Hepatocyte (in vitro differentiated cells): ENCODE results near the gene SOWAHA. TPM values are rescaled to one million over a fixed set of nuclear protein-coding genes. Genes with fewer than 3 reads are reported as not detected.

Experiments
- DNase-seq: peaks from one replicate; pipeline ENCODE4 v3.0.0-alpha.2; 2016; ENCODE audit warnings: low spot score
- H2AFZ ChIP-seq: fragments of 200-600 bp; sonication (generic); 2 replicates; pipeline ENCODE4 v1.6.0; 2016; ENCODE audit warnings: antibody characterized with exemption, mild to moderate bottlenecking
- H3K27ac ChIP-seq: fragments of 200-600 bp; sonication (generic); 2 replicates; pipeline ENCODE4 v1.5.1; 2016; ENCODE audit warnings: mild to moderate bottlenecking
- H3K27me3 ChIP-seq: fragments of 200-600 bp; sonication (generic); 2 replicates; pipeline ENCODE4 v1.6.1; 2016
- H3K36me3 ChIP-seq: fragments of 200-600 bp; sonication (generic); replicated peaks from 2 replicates; pipeline ENCODE4 v1.5.1; 2016; ENCODE audit warnings: low read depth; ENCODE audit not compliant: insufficient read depth
- H3K4me1 ChIP-seq: fragments of 200-600 bp; sonication (generic); 2 replicates; pipeline ENCODE4 v1.5.1; 2016; ENCODE audit warnings: mild to moderate bottlenecking, moderate library complexity; ENCODE audit not compliant: insufficient read depth
- H3K4me2 ChIP-seq: fragments of 200-600 bp; sonication (generic); 2 replicates; pipeline ENCODE4 v1.6.0; 2016
- H3K4me3 ChIP-seq: fragments of 200-600 bp; sonication (generic); 2 replicates; pipeline ENCODE4 v1.5.1; 2016; ENCODE audit warnings: mild to moderate bottlenecking
- H3K79me2 ChIP-seq: fragments of 200-600 bp; sonication (generic); 2 replicates; pipeline ENCODE4 v1.6.0; 2017; ENCODE audit warnings: mild to moderate bottlenecking
- H3K9me2 ChIP-seq: fragments of 200-600 bp; sonication (generic); replicated peaks from 2 replicates; pipeline ENCODE4 v1.6.0; 2017; ENCODE audit warnings: mild to moderate bottlenecking; ENCODE audit not compliant: insufficient read depth
- H3K9me3 ChIP-seq: fragments of 200-600 bp; sonication (generic); 2 replicates; pipeline ENCODE4 v1.5.1; 2016; ENCODE audit warnings: low read depth, mild to moderate bottlenecking
- H4K20me1 ChIP-seq: fragments of 200-600 bp; sonication (generic); 2 replicates; pipeline ENCODE4 v1.6.0; 2016; ENCODE audit warnings: mild to moderate bottlenecking; ENCODE audit not compliant: insufficient read depth, poor library complexity, severe bottlenecking
- EZH2 ChIP-seq: fragments of 200-600 bp; sonication (generic); IDR thresholded peaks from 2 replicates; pipeline ENCODE4 v1.6.1; 2016; ENCODE audit warnings: antibody characterized with exemption, mild to moderate bottlenecking, borderline replicate concordance
- EZH2phosphoT487 ChIP-seq: fragments of 200-600 bp; sonication (generic); IDR thresholded peaks from one replicate; pipeline ENCODE4 v1.6.1; 2018; ENCODE audit warnings: antibody characterized with exemption, mild to moderate bottlenecking, low read depth, moderate library complexity; ENCODE audit not compliant: unreplicated experiment, severe bottlenecking
- WGBS: methylation state at CpG from one replicate; pipeline ENCODE4 v1.1.6; 2016; ENCODE audit warnings: low lambda C conversion rate; ENCODE audit errors: missing lambda C conversion rate; 5-methylcytosine and 5-hydroxymethylcytosine counted together
- polyA plus RNA-seq: library from polyadenylated mRNA; unstranded; fragments of >200 nt; fragmentation: Nextera tagmentation; extraction: Ambion mirVana; gene quantifications from 2 replicates; pipeline ENCODE4 v1.2.1, GENCODE V29; 2016
- total RNA-seq: library from RNA; depleted of rRNA; stranded (reverse); fragments of >200 nt; gene quantifications from 2 replicates; pipeline ENCODE4 v1.2.3, GENCODE V29; 2014
- TF ChIP-seq, protein P1 (sequence below): fragments of 200-600 bp; sonication (generic); IDR thresholded peaks from 2 replicates; pipeline ENCODE4 v1.5.1; 2016; ENCODE audit warnings: antibody characterized with exemption, mild to moderate bottlenecking; ENCODE audit not compliant: poor library complexity

The SOWAHA gene
- total and polyA plus RNA-seq, 2 experiments from 2014 or later: 6.8 to 11.4 TPM

DNA sequence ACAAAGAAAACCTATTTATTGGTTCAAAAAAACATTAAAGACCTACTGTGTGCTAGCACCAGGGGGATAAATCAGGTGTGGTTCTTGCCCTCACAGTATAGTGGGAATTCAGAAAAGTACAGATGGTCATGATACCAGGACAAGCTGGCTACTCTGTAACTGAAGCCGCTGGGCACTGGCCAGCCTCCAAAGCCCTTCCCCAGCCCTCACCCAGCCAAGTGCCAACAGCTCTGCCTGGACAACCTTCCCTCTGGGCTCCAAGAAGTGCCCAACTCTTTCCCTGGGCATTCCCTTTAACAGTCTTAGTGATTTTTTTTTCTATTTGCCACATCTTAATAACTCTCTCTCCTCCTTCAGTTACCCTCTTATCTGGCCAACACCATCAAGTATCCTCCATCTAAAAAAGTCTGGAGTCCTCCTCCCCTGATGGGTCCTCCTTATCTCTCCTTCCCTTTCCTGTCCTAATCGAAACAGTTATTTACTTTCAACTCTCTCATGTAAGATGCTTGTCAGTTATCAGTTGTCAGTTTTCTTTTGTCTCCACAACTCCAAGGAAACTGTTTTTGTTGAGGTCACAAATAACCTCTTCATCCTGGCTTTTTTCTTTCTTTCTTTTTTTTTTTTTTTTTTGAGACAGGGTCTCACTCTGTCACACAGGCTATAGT, 22.8 kb upstream of the SOWAHA start:
- no peak for TF ChIP-seq EZH2phosphoT487
- TF ChIP-seq EZH2: no peak
- TF ChIP-seq, protein P1, sequence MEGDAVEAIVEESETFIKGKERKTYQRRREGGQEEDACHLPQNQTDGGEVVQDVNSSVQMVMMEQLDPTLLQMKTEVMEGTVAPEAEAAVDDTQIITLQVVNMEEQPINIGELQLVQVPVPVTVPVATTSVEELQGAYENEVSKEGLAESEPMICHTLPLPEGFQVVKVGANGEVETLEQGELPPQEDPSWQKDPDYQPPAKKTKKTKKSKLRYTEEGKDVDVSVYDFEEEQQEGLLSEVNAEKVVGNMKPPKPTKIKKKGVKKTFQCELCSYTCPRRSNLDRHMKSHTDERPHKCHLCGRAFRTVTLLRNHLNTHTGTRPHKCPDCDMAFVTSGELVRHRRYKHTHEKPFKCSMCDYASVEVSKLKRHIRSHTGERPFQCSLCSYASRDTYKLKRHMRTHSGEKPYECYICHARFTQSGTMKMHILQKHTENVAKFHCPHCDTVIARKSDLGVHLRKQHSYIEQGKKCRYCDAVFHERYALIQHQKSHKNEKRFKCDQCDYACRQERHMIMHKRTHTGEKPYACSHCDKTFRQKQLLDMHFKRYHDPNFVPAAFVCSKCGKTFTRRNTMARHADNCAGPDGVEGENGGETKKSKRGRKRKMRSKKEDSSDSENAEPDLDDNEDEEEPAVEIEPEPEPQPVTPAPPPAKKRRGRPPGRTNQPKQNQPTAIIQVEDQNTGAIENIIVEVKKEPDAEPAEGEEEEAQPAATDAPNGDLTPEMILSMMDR: no peak
- no peak for DNase-seq

DNA sequence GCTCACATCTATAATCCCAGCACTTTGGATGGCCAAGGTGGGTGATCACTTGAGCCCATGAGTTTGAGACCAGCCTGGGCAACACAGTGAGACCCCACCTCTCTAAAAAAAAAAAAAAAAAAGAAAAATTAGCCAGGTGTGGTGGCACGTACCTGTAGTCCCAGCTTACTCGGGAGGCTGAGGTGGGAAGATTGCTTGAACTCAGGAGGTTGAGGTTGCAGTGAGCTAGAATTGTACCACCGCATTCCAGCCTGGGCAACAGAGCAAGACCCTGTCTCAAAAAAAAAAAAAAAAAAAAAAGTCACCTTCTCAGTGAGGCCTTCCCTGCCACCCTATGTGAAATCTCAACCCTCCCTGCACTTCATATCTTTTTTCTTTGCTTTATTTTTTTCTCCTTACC, 22.1 kb upstream of the SOWAHA start:
- H3K79me2 ChIP-seq: no peaks in the 10 kb centered on the region
- H3K4me3 ChIP-seq: no peak overlapping the region
- DNase-seq: no peak
- no peak overlapping the region for H3K27ac ChIP-seq
- H3K36me3 ChIP-seq: no peaks in the 10 kb centered on the region
- H2AFZ ChIP-seq: no peak overlapping the region
- H3K9me3 ChIP-seq: no peaks in the 10 kb centered on the region
- H4K20me1 ChIP-seq: no peaks in the 10 kb centered on the region
- no peaks in the 10 kb centered on the region for H3K27me3 ChIP-seq
- no peaks in the 10 kb centered on the region for H3K9me2 ChIP-seq
- TF ChIP-seq, protein P1: no peak
- no peak for TF ChIP-seq EZH2
- H3K4me1 ChIP-seq: no peaks in the 10 kb centered on the region
- no peak overlapping the region for H3K4me2 ChIP-seq
- 93% methylated on average over 3 of the region's 3 CpGs for WGBS

More for the DNA sequence above, 22.8 kb upstream of the SOWAHA start:
- Histone ChIP-seq H4K20me1 (no peaks in the 10 kb centered on the region), H3K4me1 (no peaks in the 10 kb centered on the region), H3K9me3 (no peaks in the 10 kb centered on the region), H3K4me3 (no peak overlapping the region), H3K27me3 (no peaks in the 10 kb centered on the region), H3K9me2 (no peaks in the 10 kb centered on the region), H3K36me3 (no peaks in the 10 kb centered on the region), H2AFZ (no peak overlapping the region), H3K79me2 (no peaks in the 10 kb centered on the region), H3K27ac (no peak overlapping the region), H3K4me2 (no peak overlapping the region)
- 65% methylated on average over 2 of the region's 2 CpGs for WGBS

DNA sequence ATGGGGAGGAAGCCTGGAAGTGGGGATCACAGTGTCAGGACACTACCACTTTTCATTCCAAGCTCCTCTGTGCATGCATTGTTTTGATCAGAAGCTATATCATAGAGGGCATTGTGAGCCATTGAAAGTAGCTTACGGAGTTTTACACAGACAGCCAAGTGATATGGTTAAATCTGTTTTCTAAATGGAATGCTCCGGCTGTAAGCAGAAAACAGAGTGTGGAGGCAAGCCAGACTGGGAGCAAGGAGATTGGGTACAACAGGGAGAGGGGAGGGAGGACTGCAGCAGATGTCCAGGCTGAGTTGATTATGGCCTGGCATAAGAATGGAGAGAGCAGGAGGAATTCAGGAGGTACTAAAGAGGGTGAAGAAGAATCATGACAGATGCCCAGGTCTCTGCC, 15.5 kb upstream of the SOWAHA start:
- Histone ChIP-seq H3K27ac (no peak overlapping the region), H3K4me3 (no peak overlapping the region), H3K36me3 (no peaks in the 10 kb centered on the region), H3K4me2 (no peak overlapping the region), H3K9me3 (no peaks in the 10 kb centered on the region), H3K9me2 (no peaks in the 10 kb centered on the region), H3K4me1 (no peaks in the 10 kb centered on the region), H3K27me3 (no peaks in the 10 kb centered on the region), H3K79me2 (no peaks in the 10 kb centered on the region), H4K20me1 (no peaks in the 10 kb centered on the region), H2AFZ (no peak overlapping the region)
- DNase-seq: no peak
- TF ChIP-seq EZH2: no peak
- no peak for TF ChIP-seq EZH2phosphoT487
- WGBS: 65% methylated on average over 2 of the region's 2 CpGs

DNA sequence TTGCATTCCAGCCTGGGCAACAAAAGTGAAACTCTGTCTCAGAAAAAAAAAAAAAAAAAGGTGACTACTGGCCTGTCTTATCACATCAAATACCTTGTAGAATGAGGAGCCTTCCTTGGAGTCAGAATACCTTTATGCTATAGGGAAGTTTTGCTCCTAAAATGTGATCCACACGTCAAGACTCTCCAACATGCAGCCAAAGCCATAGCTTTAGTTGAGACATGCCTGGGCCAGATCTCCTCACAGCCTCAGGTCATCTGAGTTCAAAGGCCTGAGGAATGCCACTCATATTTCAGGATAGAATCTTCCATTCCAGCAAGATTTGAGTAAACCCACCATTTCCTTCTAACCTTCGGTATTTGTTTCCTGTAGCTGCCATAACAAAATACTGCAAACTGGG, 13.7 kb upstream of the SOWAHA start:
- no peaks in the 10 kb centered on the region for H3K27me3 ChIP-seq
- H3K27ac ChIP-seq: no peak overlapping the region
- no peaks in the 10 kb centered on the region for H3K9me3 ChIP-seq
- 58% methylated on average over 2 of the region's 2 CpGs for WGBS
- no peaks in the 10 kb centered on the region for H3K4me1 ChIP-seq
- H3K79me2 ChIP-seq: no peaks in the 10 kb centered on the region
- no peaks in the 10 kb centered on the region for H3K9me2 ChIP-seq
- no peak overlapping the region for H3K4me2 ChIP-seq
- no peak overlapping the region for H3K4me3 ChIP-seq
- H4K20me1 ChIP-seq: no peaks in the 10 kb centered on the region
- DNase-seq: no peak
- H3K36me3 ChIP-seq: no peaks in the 10 kb centered on the region
- H2AFZ ChIP-seq: no peak overlapping the region
- no peak for TF ChIP-seq EZH2
- TF ChIP-seq, protein P1: no peak
- TF ChIP-seq EZH2phosphoT487: no peak
